ENCODE measurements around the gene CUX1. TPM values are rescaled to one million over a fixed set of nuclear protein-coding genes. Genes with fewer than 3 reads are reported as not detected.

The CUX1 gene
- total and polyA plus RNA-seq, 10 of the 15 experiments (the other 5 are each of a cell fraction or from before 2014, with no cell fraction given), result 6.1 to 48.6 (median 25.9) TPM

DNA sequence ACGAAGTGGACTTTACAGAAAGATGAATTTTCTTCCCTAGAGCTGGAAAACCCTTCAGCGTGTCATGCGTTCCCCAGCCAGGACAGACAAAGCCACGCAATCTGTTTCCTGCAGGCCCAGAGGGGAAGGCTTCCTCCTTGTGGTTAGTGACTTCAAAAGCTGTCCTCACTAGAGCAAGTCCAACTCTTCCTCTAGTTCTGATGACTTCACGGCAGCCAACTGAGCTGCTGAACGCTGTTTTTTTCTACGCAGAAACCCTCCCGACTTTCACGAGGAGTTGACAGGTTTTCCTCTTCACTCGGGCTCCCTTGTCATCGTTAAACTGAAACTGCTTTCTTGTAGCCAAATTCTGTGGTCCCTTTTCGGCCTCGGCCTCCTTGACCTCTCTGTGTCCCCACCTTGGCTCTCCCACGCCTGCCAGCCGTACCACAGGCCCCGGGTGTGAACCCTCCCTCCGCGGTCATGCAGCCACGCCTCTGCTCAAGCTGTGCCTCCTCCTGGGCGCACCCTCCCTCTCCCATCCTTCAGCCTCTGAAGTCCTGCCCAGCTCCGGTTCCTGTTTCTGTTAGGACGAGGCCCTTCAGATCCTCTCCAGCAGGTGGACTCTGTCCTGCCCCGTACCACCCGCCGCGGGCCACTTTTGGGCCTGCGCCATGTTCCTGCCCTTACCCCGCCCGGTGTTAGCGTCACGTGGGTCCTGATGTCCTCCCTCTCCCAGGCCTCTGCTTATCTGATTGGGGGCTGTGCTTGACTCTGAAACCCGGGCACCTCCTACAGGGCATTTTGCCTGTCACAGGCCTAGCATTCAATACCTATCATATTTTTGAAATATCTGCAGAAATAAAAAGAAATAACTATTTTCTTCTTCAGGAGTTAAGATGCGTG lies 39.3 kb downstream of the CUX1 start (continued):
- TF ChIP-seq, protein P1, sequence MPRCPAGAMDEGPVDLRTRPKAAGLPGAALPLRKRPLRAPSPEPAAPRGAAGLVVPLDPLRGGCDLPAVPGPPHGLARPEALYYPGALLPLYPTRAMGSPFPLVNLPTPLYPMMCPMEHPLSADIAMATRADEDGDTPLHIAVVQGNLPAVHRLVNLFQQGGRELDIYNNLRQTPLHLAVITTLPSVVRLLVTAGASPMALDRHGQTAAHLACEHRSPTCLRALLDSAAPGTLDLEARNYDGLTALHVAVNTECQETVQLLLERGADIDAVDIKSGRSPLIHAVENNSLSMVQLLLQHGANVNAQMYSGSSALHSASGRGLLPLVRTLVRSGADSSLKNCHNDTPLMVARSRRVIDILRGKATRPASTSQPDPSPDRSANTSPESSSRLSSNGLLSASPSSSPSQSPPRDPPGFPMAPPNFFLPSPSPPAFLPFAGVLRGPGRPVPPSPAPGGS (IDR thresholded peaks at IDR 0.05; ENCODE audit: borderline replicate concordance, insufficient read depth, low read depth, low read length, poor library complexity, severe bottlenecking), result no peak
- TF ChIP-seq FOXM1 (IDR thresholded peaks at IDR 0.05; ENCODE audit: low read depth, low read length), result peak; percentile 37; the same call in 1 of the 2 replicates
- TF ChIP-seq NR2F1 (conservative IDR thresholded peaks at IDR 0.05), result peak; percentile 98
- TF ChIP-seq SPI1 (IDR thresholded peaks at IDR 0.05; ENCODE audit: borderline replicate concordance, insufficient read depth, low read depth, low read length), result peak; percentile 73; the same call in 1 of the 2 replicates
- peak; percentile 94 for TF ChIP-seq CREB1 (IDR thresholded peaks at IDR 0.05; ENCODE audit: low read depth)
- TF ChIP-seq ZNF217 (IDR thresholded peaks at IDR 0.05), result peak; percentile 61; the same call in 1 of the 2 replicates
- peak; percentile 85; the same call in 1 of the 2 replicates for TF ChIP-seq ESRRA (IDR thresholded peaks at IDR 0.05; ENCODE audit: low read length)
- peak; percentile 74 for TF ChIP-seq RELA (IDR thresholded peaks at IDR 0.05; ENCODE audit: borderline replicate concordance, partially characterized antibody)
- no peak for TF ChIP-seq MXI1 (IDR thresholded peaks at IDR 0.05; ENCODE audit: low read depth, low read length)
- TF ChIP-seq CEBPB (IDR thresholded peaks at IDR 0.05; ENCODE audit: borderline replicate concordance in 1 of 2, low read depth in 2 of 2, low read length in 2 of 2), result peak in 1 of 2 experiments; percentile 68; a peak in 1 of 4 replicates
- TF ChIP-seq TCF12 (IDR thresholded peaks at IDR 0.05; ENCODE audit: low read depth, low read length), result peak; percentile 36
- TF ChIP-seq, protein P2, sequence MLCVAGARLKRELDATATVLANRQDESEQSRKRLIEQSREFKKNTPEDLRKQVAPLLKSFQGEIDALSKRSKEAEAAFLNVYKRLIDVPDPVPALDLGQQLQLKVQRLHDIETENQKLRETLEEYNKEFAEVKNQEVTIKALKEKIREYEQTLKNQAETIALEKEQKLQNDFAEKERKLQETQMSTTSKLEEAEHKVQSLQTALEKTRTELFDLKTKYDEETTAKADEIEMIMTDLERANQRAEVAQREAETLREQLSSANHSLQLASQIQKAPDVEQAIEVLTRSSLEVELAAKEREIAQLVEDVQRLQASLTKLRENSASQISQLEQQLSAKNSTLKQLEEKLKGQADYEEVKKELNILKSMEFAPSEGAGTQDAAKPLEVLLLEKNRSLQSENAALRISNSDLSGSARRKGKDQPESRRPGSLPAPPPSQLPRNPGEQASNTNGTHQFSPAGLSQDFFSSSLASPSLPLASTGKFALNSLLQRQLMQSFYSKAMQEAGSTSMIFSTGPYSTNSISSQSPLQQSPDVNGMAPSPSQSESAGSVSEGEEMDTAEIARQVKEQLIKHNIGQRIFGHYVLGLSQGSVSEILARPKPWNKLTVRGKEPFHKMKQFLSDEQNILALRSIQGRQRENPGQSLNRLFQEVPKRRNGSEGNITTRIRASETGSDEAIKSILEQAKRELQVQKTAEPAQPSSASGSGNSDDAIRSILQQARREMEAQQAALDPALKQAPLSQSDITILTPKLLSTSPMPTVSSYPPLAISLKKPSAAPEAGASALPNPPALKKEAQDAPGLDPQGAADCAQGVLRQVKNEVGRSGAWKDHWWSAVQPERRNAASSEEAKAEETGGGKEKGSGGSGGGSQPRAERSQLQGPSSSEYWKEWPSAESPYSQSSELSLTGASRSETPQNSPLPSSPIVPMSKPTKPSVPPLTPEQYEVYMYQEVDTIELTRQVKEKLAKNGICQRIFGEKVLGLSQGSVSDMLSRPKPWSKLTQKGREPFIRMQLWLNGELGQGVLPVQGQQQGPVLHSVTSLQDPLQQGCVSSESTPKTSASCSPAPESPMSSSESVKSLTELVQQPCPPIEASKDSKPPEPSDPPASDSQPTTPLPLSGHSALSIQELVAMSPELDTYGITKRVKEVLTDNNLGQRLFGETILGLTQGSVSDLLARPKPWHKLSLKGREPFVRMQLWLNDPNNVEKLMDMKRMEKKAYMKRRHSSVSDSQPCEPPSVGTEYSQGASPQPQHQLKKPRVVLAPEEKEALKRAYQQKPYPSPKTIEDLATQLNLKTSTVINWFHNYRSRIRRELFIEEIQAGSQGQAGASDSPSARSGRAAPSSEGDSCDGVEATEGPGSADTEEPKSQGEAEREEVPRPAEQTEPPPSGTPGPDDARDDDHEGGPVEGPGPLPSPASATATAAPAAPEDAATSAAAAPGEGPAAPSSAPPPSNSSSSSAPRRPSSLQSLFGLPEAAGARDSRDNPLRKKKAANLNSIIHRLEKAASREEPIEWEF (IDR thresholded peaks at IDR 0.05; ENCODE audit: insufficient replicate concordance, low read depth, low read length), result no peak
- peak; percentile 36 for TF ChIP-seq POLR2AphosphoS5 (IDR thresholded peaks at IDR 0.05; ENCODE audit: low read length)
- TF ChIP-seq ETV6 (conservative IDR thresholded peaks at IDR 0.05 in 1 of 2, IDR thresholded peaks at IDR 0.05 in 1 of 2; ENCODE audit: borderline replicate concordance in 1 of 2, low read depth in 1 of 2), result peak in 1 of 2 experiments; percentile 86; a peak in 2 of 4 replicates
- no peak for TF ChIP-seq MYB (IDR thresholded peaks at IDR 0.05; ENCODE audit: borderline replicate concordance, low read depth, low read length)
- no peak; the same call in 1 of the 2 replicates for TF ChIP-seq PKNOX1 (IDR thresholded peaks at IDR 0.05)
- no peak for TF ChIP-seq NFXL1 (IDR thresholded peaks at IDR 0.05; ENCODE audit: borderline replicate concordance)
- TF ChIP-seq RB1 (IDR thresholded peaks at IDR 0.05; ENCODE audit: borderline replicate concordance), result peak; percentile 63; the same call in 1 of the 2 replicates
- peak; percentile 77; the same call in 1 of the 2 replicates for TF ChIP-seq STAT3 (IDR thresholded peaks at IDR 0.05; ENCODE audit: low read depth, low read length)
- 0 out of 2 replicates have a peak, but pooled peaks have one; percentile 36 for TF ChIP-seq ZNF24 (IDR thresholded peaks at IDR 0.05)
- TF ChIP-seq MTA2 (IDR thresholded peaks at IDR 0.05; ENCODE audit: low read depth), result peak; percentile 81
